ENCODE measurements around the gene ARHGAP42. TPM values are rescaled to one million over a fixed set of nuclear protein-coding genes. Genes with fewer than 3 reads are reported as not detected.

Gene ARHGAP42
- total RNA-seq, 1 donor from 2014 or later = 25.3 TPM

- H3K27ac Mint-ChIP-seq = no peak overlapping the region
These were observed 82.1 kb downstream of the ARHGAP42 start for GRCh38 chr11:100769165-100769564.

DNA sequence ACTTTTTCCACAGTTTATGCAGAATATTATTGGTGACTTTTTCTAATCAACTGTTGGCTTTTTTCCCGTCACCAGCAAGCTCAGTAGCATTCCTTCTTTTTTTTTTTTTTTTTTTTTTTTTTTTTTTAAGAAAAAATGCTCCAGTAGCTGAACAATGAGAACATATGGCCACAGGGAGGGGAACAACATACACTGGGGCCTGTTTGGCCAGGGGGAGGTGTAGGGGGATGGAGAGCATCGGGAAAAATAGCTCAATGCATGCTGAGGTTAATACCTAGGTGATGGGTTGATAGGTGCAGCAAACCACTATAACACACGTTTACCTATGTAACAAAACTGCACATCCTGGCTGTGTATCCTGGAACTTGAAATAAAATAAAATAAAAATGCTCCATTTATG lies 82.5 kb downstream of the ARHGAP42 start:
- H3K27ac Mint-ChIP-seq = no peak overlapping the region
- TF ChIP-seq, protein P1, sequence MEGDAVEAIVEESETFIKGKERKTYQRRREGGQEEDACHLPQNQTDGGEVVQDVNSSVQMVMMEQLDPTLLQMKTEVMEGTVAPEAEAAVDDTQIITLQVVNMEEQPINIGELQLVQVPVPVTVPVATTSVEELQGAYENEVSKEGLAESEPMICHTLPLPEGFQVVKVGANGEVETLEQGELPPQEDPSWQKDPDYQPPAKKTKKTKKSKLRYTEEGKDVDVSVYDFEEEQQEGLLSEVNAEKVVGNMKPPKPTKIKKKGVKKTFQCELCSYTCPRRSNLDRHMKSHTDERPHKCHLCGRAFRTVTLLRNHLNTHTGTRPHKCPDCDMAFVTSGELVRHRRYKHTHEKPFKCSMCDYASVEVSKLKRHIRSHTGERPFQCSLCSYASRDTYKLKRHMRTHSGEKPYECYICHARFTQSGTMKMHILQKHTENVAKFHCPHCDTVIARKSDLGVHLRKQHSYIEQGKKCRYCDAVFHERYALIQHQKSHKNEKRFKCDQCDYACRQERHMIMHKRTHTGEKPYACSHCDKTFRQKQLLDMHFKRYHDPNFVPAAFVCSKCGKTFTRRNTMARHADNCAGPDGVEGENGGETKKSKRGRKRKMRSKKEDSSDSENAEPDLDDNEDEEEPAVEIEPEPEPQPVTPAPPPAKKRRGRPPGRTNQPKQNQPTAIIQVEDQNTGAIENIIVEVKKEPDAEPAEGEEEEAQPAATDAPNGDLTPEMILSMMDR (IDR thresholded peaks at IDR 0.05; ENCODE audit: unreplicated experiment) = no peak

More at GRCh38 chr11:100769165-100769564, 82.1 kb downstream of the ARHGAP42 start:
- TF ChIP-seq, protein P1 (IDR thresholded peaks at IDR 0.05; ENCODE audit: unreplicated experiment) = no peak
- Mint-ChIP-seq H3K27me3 (no peaks in the 10 kb centered on the region), H3K36me3 (ENCODE audit: insufficient read depth) (no peaks in the 10 kb centered on the region), H3K4me1 (ENCODE audit: low read depth) (no peaks in the 10 kb centered on the region), H3K9me3 (ENCODE audit: low read depth) (no peaks in the 10 kb centered on the region), H3K4me3 (ENCODE audit: low read depth) (no peak overlapping the region)
- DNase-seq (ENCODE audit: low spot score, unreplicated experiment) = no peak

DNA sequence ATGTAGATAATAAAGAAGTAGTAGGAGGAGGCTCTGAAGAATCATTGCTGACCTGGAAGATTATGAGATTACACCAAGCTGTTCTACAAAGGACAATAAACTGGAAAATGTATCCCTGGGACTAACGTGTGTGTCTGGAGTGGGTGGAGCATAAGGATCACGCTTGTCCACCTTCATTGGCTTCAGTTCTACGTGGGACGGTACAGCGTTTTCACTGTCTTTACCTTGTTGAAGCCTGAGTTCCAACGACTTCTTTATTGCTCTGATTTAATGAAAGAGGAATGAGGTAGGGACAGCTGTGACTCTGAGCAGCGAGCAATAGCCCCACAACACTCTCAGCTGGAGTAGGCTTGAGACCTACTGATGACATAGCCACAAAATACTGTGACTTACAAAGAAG lies 87.0 kb downstream of the ARHGAP42 start:
- peaks cover 27% of the 10 kb centered on the region for H3K4me1 Mint-ChIP-seq (ENCODE audit: low read depth)
- no peaks in the 10 kb centered on the region for H3K27me3 Mint-ChIP-seq
- TF ChIP-seq, protein P1 (IDR thresholded peaks at IDR 0.05; ENCODE audit: unreplicated experiment) = no peak
- H3K27ac Mint-ChIP-seq = peak overlapping the region; percentile 22
- no peak for DNase-seq (ENCODE audit: low spot score, unreplicated experiment)
- H3K4me3 Mint-ChIP-seq (ENCODE audit: low read depth) = no peak overlapping the region
- no peaks in the 10 kb centered on the region for H3K9me3 Mint-ChIP-seq (ENCODE audit: low read depth)
- H3K36me3 Mint-ChIP-seq (ENCODE audit: insufficient read depth) = peaks cover 3% of the 10 kb centered on the region

More for the DNA sequence above, 82.5 kb downstream of the ARHGAP42 start:
- no peak for DNase-seq (ENCODE audit: low spot score, unreplicated experiment)
- no peak overlapping the region for H3K4me3 Mint-ChIP-seq (ENCODE audit: low read depth)
- no peaks in the 10 kb centered on the region for H3K9me3 Mint-ChIP-seq (ENCODE audit: low read depth)
- H3K36me3 Mint-ChIP-seq (ENCODE audit: insufficient read depth) = peaks cover 3% of the 10 kb centered on the region
- no peaks in the 10 kb centered on the region for H3K27me3 Mint-ChIP-seq
- peaks cover 3% of the 10 kb centered on the region for H3K4me1 Mint-ChIP-seq (ENCODE audit: low read depth)

- Mint-ChIP-seq H3K27ac (peak overlapping the region; percentile 47), H3K27me3 (no peaks in the 10 kb centered on the region), H3K9me3 (ENCODE audit: low read depth) (no peaks in the 10 kb centered on the region), H3K4me3 (ENCODE audit: low read depth) (no peak overlapping the region), H3K4me1 (ENCODE audit: low read depth) (peaks cover 27% of the 10 kb centered on the region), H3K36me3 (ENCODE audit: insufficient read depth) (peaks cover 3% of the 10 kb centered on the region)
- TF ChIP-seq, protein P1 (IDR thresholded peaks at IDR 0.05; ENCODE audit: unreplicated experiment) = no peak
- DNase-seq (ENCODE audit: low spot score, unreplicated experiment) = no peak
These were observed 87.8 kb downstream of the ARHGAP42 start for GRCh38 chr11:100774859-100775258.

DNA sequence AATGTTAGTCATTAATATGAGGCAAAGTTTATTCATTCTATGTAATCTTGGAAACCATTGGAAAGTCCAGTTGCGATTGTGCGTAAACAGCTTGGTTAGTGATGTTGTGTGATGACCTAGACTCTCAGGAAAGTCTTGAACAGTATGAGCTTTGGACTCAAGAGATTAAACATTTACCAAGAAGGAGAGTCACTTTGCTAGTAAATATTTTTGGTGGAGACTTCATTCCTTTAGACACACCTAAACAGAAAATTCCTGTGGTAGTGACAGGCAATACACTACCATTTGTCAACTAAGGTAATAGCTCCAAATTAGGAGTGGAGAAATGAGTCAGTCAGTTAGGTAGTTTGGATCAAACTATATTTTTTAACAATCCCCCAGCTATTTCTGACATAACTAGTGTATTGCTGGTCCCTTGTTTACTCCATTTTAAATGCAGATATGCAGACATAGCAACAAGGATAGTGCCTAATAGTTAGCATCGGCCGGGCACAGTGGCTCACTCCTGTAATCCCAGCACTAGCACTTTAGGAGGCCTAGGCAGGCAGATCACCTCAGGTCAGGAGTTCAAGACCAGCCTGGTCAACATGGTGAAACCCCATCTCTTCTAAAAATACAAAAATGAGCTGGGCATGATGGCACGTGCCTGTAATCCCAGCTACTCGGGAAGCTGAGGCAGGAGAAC lies 89.3 kb downstream of the ARHGAP42 start:
- peak overlapping the region; percentile 94 for H3K27ac Mint-ChIP-seq
- H3K4me3 Mint-ChIP-seq (ENCODE audit: low read depth) = peak overlapping the region; percentile 27

More for the DNA sequence above, 89.3 kb downstream of the ARHGAP42 start:
- Mint-ChIP-seq H3K9me3 (ENCODE audit: low read depth) (no peaks in the 10 kb centered on the region), H3K36me3 (ENCODE audit: insufficient read depth) (peaks cover 5% of the 10 kb centered on the region), H3K27me3 (no peaks in the 10 kb centered on the region), H3K4me1 (ENCODE audit: low read depth) (peaks cover 27% of the 10 kb centered on the region)
- no peak for DNase-seq (ENCODE audit: low spot score, unreplicated experiment)
- TF ChIP-seq, protein P1 (IDR thresholded peaks at IDR 0.05; ENCODE audit: unreplicated experiment) = no peak
